NCI-H748 (cell line): Measurements from ENCODE around the gene MCOLN2.
"Not testable (repeated sequence)": the region's sequence is repeated elsewhere in the genome, so short reads cannot be mapped to it uniquely, and the experiment has no call there.

Experiments used
- DNase-seq: peaks from one replicate; lab custom pipeline; 2025; ENCODE audit not compliant: unreplicated experiment; lab: John Stamatoyannopoulos, UW

MCOLN2 gene

GRCh38 chr1:84944767-84945486 lies 52.0 kb downstream of the MCOLN2 start:
- DNase-seq: peak; percentile 86

GRCh38 chr1:84941843-84942242 lies 55.1 kb downstream of the MCOLN2 start:
- DNase-seq: no peak

GRCh38 chr1:84940481-84940880 lies 56.4 kb downstream of the MCOLN2 start:
- no peak for DNase-seq

GRCh38 chr1:84939761-84940160 lies 57.2 kb downstream of the MCOLN2 start:
- no peak for DNase-seq

- no peak for DNase-seq
Measured at GRCh38 chr1:84939151-84939550, 57.8 kb downstream of the MCOLN2 start.

- peak; percentile 70 for DNase-seq
Measured at GRCh38 chr1:84936116-84936810, 60.6 kb downstream of the MCOLN2 start.

- no peak for DNase-seq
Measured at GRCh38 chr1:84933011-84933611, 63.8 kb downstream of the MCOLN2 start.

GRCh38 chr1:84930831-84931230 lies 66.1 kb downstream of the MCOLN2 start:
- DNase-seq: no peak

- DNase-seq: no peak
Measured at GRCh38 chr1:84930329-84930728, 66.6 kb downstream of the MCOLN2 start.

- no peak for DNase-seq
Measured at GRCh38 chr1:84929581-84929980, 67.3 kb downstream of the MCOLN2 start.

- no peak for DNase-seq
Measured at GRCh38 chr1:84928979-84929378, 67.9 kb downstream of the MCOLN2 start.

- DNase-seq: no peak
Measured at GRCh38 chr1:84923317-84923716, 73.6 kb downstream of the MCOLN2 start.

GRCh38 chr1:84920159-84920558 lies 76.8 kb downstream of the MCOLN2 start:
- no peak for DNase-seq

- DNase-seq: no peak
Measured at GRCh38 chr1:84919461-84919970, 77.4 kb downstream of the MCOLN2 start.

GRCh38 chr1:84918726-84919336 lies 78.1 kb downstream of the MCOLN2 start:
- no peak for DNase-seq

- no peak for DNase-seq
Measured at GRCh38 chr1:84916897-84917296, 80.0 kb downstream of the MCOLN2 start.

- peak; percentile 21 for DNase-seq
Measured at GRCh38 chr1:84913555-84913892, 83.4 kb downstream of the MCOLN2 start.

GRCh38 chr1:84912726-84913554 lies 84.0 kb downstream of the MCOLN2 start:
- peak; percentile 24 for DNase-seq

GRCh38 chr1:84908746-84909464 lies 88.0 kb downstream of the MCOLN2 start:
- not testable (repeated sequence) for DNase-seq
